ENCODE data around the gene ATRIP.

ATRIP gene

DNA sequence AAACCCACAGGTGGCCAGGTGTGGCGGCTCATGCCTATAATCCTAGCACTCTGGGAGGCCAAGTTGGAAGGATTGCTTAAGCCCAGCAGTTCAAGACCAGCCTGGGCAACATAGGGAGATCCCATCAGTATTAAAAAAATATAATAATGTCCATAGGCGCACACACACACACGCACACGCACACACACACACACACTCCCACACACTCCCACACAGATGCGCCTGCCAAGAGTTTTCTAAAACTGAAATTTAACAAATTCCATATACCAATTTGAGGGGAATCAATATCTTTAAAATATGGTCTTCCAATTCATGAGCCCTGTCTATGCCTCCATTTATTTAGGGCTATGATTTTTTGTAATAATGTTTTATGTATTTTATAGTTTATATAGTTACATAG, 40.4 kb downstream of the ATRIP start:
- Histone ChIP-seq H4K8ac (ENCODE audit: low read depth, low read length) (no peak overlapping the region), H2BK120ac (ENCODE audit: insufficient read depth, low read length, poor library complexity) (no peak overlapping the region), H3K4me1 (ENCODE audit: control insufficient read depth in 1 of 2, insufficient read depth in 2 of 2, low read length in 2 of 2) (no peaks in the 10 kb centered on the region), H3K79me1 (ENCODE audit: low read length) (peaks cover 2% of the 10 kb centered on the region), H3K4ac (ENCODE audit: low read depth, low read length) (no peak overlapping the region), H3K27ac (ENCODE audit: low read depth, low read length) (no peak overlapping the region), H4K12ac (ENCODE audit: low read depth, low read length) (no peak overlapping the region), H3K9ac (ENCODE audit: low read length) (no peak overlapping the region), H2AK5ac (ENCODE audit: low read length) (no peak overlapping the region), H3K14ac (ENCODE audit: low read length) (no peak overlapping the region), H3K4me2 (ENCODE audit: low read length) (no peak overlapping the region), H3K9me3 (ENCODE audit: insufficient read depth, low read depth, low read length) (no peaks in the 10 kb centered on the region), H3K23ac (ENCODE audit: low read length) (no peak overlapping the region), H2BK12ac (ENCODE audit: low read length) (no peak overlapping the region), H3K4me3 (ENCODE audit: low read depth, low read length) (peak overlapping the region; percentile 12), H2BK5ac (ENCODE audit: low read depth, low read length, poor library complexity) (no peak overlapping the region), H3K36me3 (ENCODE audit: control insufficient read depth in 1 of 2, insufficient read depth in 2 of 2, low read length in 2 of 2) (peaks cover 0 to 3% of the 10 kb centered on the region in 2 experiments), H3K27me3 (ENCODE audit: insufficient read depth, low read length) (no peaks in the 10 kb centered on the region), H4K91ac (ENCODE audit: low read depth, low read length) (no peak overlapping the region), H3K79me2 (ENCODE audit: control insufficient read depth, insufficient read depth, low read length, poor library complexity) (no peaks in the 10 kb centered on the region), H3K18ac (ENCODE audit: low read length) (no peak overlapping the region), H2AFZ (ENCODE audit: insufficient read depth, low read length, poor library complexity) (no peak overlapping the region)
- DNase-seq: no peak
- WGBS (ENCODE audit: extremely low coverage, insufficient coverage, insufficient read length): no CpG with 5 or more reads among the region's 5 CpGs

DNA sequence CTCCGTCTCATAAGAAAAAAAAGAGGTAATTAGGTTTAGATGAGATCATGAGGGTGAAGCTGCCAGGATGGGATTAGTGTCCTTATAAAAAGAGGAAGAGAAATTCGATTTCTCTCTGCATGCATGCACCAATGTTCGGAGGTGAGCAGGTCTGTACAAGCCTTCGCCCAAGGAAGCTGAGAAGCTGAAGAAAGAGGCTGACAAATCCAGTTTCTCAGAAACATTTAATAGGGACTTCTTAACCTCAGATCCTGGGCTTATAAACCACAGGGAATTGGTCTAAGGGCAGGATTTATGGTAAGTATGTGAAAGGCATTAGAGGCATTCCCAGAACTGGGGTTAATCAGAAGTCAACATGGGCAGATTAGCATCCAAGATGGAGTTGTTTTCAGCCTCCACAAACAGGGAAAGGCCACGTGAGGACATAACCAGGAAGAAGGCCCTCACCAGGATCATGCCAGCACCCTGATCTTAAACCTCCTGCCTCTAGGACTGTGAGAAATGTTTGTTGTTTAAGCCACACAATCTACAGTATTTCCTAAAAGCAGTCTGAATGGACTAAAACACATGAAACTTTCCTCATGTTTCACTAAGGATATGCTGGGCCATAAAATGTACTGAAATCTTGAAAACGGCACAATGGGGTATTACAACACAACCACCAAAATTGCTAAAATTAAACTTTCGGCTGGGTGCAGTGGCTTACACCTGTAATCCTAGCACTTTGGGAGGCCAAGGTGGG, 46.1 kb downstream of the ATRIP start:
- no peaks in the 10 kb centered on the region for H3K4me1 ChIP-seq (ENCODE audit: control insufficient read depth in 1 of 2, insufficient read depth in 2 of 2, low read length in 2 of 2)
- peaks cover 3 to 6% of the 10 kb centered on the region in 2 experiments for H3K36me3 ChIP-seq (ENCODE audit: control insufficient read depth in 1 of 2, insufficient read depth in 2 of 2, low read length in 2 of 2)
- no peak overlapping the region for H2BK5ac ChIP-seq (ENCODE audit: low read depth, low read length, poor library complexity)
- H2BK12ac ChIP-seq (ENCODE audit: low read length): no peak overlapping the region
- no peak overlapping the region for H2BK120ac ChIP-seq (ENCODE audit: insufficient read depth, low read length, poor library complexity)
- peaks cover 2% of the 10 kb centered on the region for H3K79me1 ChIP-seq (ENCODE audit: low read length)
- no peak overlapping the region for H3K14ac ChIP-seq (ENCODE audit: low read length)
- no peak overlapping the region for H4K12ac ChIP-seq (ENCODE audit: low read depth, low read length)
- no peak overlapping the region for H3K23ac ChIP-seq (ENCODE audit: low read length)
- no peak overlapping the region for H2AK5ac ChIP-seq (ENCODE audit: low read length)
- H3K4me3 ChIP-seq (ENCODE audit: low read depth, low read length): no peak overlapping the region
- no peak overlapping the region for H2AFZ ChIP-seq (ENCODE audit: insufficient read depth, low read length, poor library complexity)
- H3K4me2 ChIP-seq (ENCODE audit: low read length): no peak overlapping the region
- H3K18ac ChIP-seq (ENCODE audit: low read length): no peak overlapping the region
- no peaks in the 10 kb centered on the region for H3K79me2 ChIP-seq (ENCODE audit: control insufficient read depth, insufficient read depth, low read length, poor library complexity)
- H3K9me3 ChIP-seq (ENCODE audit: insufficient read depth, low read depth, low read length): no peaks in the 10 kb centered on the region
- WGBS (ENCODE audit: extremely low coverage, insufficient coverage, insufficient read length): no CpG with 5 or more reads among the region's 7 CpGs
- H3K9ac ChIP-seq (ENCODE audit: low read length): no peak overlapping the region
- no peak overlapping the region for H3K27ac ChIP-seq (ENCODE audit: low read depth, low read length)
- no peak overlapping the region for H3K4ac ChIP-seq (ENCODE audit: low read depth, low read length)
- DNase-seq: peak in 1 of 2 donors; percentile 38
- no peak overlapping the region for H4K91ac ChIP-seq (ENCODE audit: low read depth, low read length)
- no peak overlapping the region for H4K8ac ChIP-seq (ENCODE audit: low read depth, low read length)
- H3K27me3 ChIP-seq (ENCODE audit: insufficient read depth, low read length): no peaks in the 10 kb centered on the region

DNA sequence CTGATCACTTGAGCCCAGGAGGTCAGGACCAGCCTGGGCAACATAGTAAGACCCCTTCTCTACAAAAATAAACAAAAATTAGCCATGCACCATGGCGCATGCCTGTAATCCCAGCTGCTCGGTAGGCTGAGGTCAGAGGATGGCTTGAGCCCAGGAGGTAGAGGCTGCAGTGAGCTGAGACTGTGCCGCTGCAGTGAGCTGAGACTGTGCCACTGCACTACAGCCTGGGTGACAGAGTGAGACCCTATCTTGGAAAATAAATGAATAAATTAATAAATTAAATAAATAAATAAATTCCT, 46.6 kb downstream of the ATRIP start:
- no peak for DNase-seq
- no peak overlapping the region for H3K4me3 ChIP-seq (ENCODE audit: low read depth, low read length)
- H3K36me3 ChIP-seq (ENCODE audit: control insufficient read depth in 1 of 2, insufficient read depth in 2 of 2, low read length in 2 of 2): peaks cover 3 to 6% of the 10 kb centered on the region in 2 experiments

DNA sequence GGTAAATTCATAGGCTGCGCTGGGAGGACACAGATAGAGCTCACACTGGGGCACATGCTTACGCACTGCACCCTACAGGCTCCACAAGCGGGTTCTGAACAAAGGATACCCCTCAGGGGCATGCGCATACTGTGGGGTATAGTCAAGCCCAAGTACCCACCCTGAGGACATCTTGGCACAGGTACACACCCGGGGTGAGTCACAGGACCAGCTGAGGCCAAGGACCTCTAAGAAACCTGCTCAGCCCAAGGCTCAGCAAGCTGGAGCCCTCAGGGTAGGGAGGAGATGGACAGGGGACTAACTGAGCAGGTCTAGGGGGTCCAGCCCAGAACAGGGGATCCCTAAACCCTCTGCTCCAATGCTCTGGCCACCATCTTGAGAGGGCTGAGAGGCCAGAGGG, 54.1 kb downstream of the ATRIP start:
- H3K18ac ChIP-seq (ENCODE audit: low read length): no peak overlapping the region
- no peak overlapping the region for H2BK120ac ChIP-seq (ENCODE audit: insufficient read depth, low read length, poor library complexity)
- no peak overlapping the region for H2BK12ac ChIP-seq (ENCODE audit: low read length)
- peaks cover 18% of the 10 kb centered on the region for H3K79me1 ChIP-seq (ENCODE audit: low read length)
- no peak overlapping the region for H4K8ac ChIP-seq (ENCODE audit: low read depth, low read length)
- peak; percentile 49 to 61 for DNase-seq
- no peak overlapping the region for H4K91ac ChIP-seq (ENCODE audit: low read depth, low read length)
- H3K36me3 ChIP-seq (ENCODE audit: control insufficient read depth in 1 of 2, insufficient read depth in 2 of 2, low read length in 2 of 2): peaks cover 15 to 16% of the 10 kb centered on the region in 2 experiments
- H3K4me1 ChIP-seq (ENCODE audit: control insufficient read depth in 1 of 2, insufficient read depth in 2 of 2, low read length in 2 of 2): peaks cover 20 to 30% of the 10 kb centered on the region in 2 experiments
- H3K9me3 ChIP-seq (ENCODE audit: insufficient read depth, low read depth, low read length): peaks cover 2% of the 10 kb centered on the region
- no peak overlapping the region for H3K4me3 ChIP-seq (ENCODE audit: low read depth, low read length)
- no peak overlapping the region for H2AFZ ChIP-seq (ENCODE audit: insufficient read depth, low read length, poor library complexity)
- H2BK5ac ChIP-seq (ENCODE audit: low read depth, low read length, poor library complexity): no peak overlapping the region
- no peak overlapping the region for H3K14ac ChIP-seq (ENCODE audit: low read length)
- no CpG with 5 or more reads among the region's 5 CpGs for WGBS (ENCODE audit: extremely low coverage, insufficient coverage, insufficient read length)
- H3K4ac ChIP-seq (ENCODE audit: low read depth, low read length): no peak overlapping the region
- H2AK5ac ChIP-seq (ENCODE audit: low read length): no peak overlapping the region
- no peak overlapping the region for H3K23ac ChIP-seq (ENCODE audit: low read length)
- H3K9ac ChIP-seq (ENCODE audit: low read length): no peak overlapping the region
- H3K4me2 ChIP-seq (ENCODE audit: low read length): no peak overlapping the region
- H3K27ac ChIP-seq (ENCODE audit: low read depth, low read length): no peak overlapping the region
- H4K12ac ChIP-seq (ENCODE audit: low read depth, low read length): no peak overlapping the region
- no peaks in the 10 kb centered on the region for H3K27me3 ChIP-seq (ENCODE audit: insufficient read depth, low read length)
- H3K79me2 ChIP-seq (ENCODE audit: control insufficient read depth, insufficient read depth, low read length, poor library complexity): peaks cover 13% of the 10 kb centered on the region

More for the DNA sequence above, 46.6 kb downstream of the ATRIP start:
- Histone ChIP-seq H4K8ac (ENCODE audit: low read depth, low read length) (no peak overlapping the region), H2BK5ac (ENCODE audit: low read depth, low read length, poor library complexity) (no peak overlapping the region), H3K23ac (ENCODE audit: low read length) (no peak overlapping the region), H3K4ac (ENCODE audit: low read depth, low read length) (no peak overlapping the region), H3K79me2 (ENCODE audit: control insufficient read depth, insufficient read depth, low read length, poor library complexity) (no peaks in the 10 kb centered on the region), H3K18ac (ENCODE audit: low read length) (no peak overlapping the region), H3K27me3 (ENCODE audit: insufficient read depth, low read length) (no peaks in the 10 kb centered on the region), H2BK12ac (ENCODE audit: low read length) (no peak overlapping the region), H3K79me1 (ENCODE audit: low read length) (peaks cover 2% of the 10 kb centered on the region), H2AFZ (ENCODE audit: insufficient read depth, low read length, poor library complexity) (no peak overlapping the region), H2BK120ac (ENCODE audit: insufficient read depth, low read length, poor library complexity) (no peak overlapping the region), H3K9ac (ENCODE audit: low read length) (no peak overlapping the region), H3K4me1 (ENCODE audit: control insufficient read depth in 1 of 2, insufficient read depth in 2 of 2, low read length in 2 of 2) (no peaks in the 10 kb centered on the region), H4K91ac (ENCODE audit: low read depth, low read length) (no peak overlapping the region), H4K12ac (ENCODE audit: low read depth, low read length) (no peak overlapping the region), H2AK5ac (ENCODE audit: low read length) (no peak overlapping the region), H3K27ac (ENCODE audit: low read depth, low read length) (no peak overlapping the region), H3K14ac (ENCODE audit: low read length) (no peak overlapping the region), H3K9me3 (ENCODE audit: insufficient read depth, low read depth, low read length) (no peaks in the 10 kb centered on the region), H3K4me2 (ENCODE audit: low read length) (no peak overlapping the region)
- no CpG with 5 or more reads among the region's 3 CpGs for WGBS (ENCODE audit: extremely low coverage, insufficient coverage, insufficient read length)

Data from trophoblast cell (in vitro differentiated cells and primary cell).